Mammary epithelial cell (primary cell): ENCODE data around the gene INIP.

Experiments
- EZH2 ChIP-seq: IDR thresholded peaks from 2 replicates; pipeline ENCODE4 v1.6.1; 2012; ENCODE audit warnings: low read length, inconsistent platforms, borderline replicate concordance
- TF ChIP-seq, protein P1 (sequence below), 2 donors: IDR thresholded peaks in 1 of 2; conservative IDR thresholded peaks in 1 of 2; 2 replicates each; pipeline ENCODE4 v1.5.1; 2011 to 2012; ENCODE audit warnings: inconsistent platforms in 2 of 2, low read length in 2 of 2, mild to moderate bottlenecking in 2 of 2, control low read depth in 1 of 2, low read depth in 1 of 2; ENCODE audit not compliant: insufficient read depth in 1 of 2; ENCODE audit errors: extremely low read depth in 1 of 2

DNA sequence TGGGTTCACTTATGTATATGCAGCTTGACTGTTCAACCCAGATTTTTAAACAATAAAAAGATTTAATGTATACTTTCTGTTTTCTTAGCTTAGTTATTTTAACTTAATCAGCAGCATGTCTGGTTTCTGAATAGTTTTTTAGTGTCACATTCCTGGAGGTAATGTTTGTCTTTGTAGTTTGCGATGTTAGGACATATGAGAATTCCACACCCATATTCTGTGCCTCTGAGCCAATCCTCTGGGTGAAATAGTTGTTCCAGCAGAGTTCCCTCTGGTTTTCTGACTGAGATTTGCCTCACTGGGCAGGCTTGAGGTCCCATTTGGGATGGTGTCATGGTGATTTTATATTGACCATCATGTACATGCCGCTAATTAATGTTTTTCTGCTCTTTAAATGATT is 48.6 kb downstream of the INIP start:
- TF ChIP-seq, protein P1, sequence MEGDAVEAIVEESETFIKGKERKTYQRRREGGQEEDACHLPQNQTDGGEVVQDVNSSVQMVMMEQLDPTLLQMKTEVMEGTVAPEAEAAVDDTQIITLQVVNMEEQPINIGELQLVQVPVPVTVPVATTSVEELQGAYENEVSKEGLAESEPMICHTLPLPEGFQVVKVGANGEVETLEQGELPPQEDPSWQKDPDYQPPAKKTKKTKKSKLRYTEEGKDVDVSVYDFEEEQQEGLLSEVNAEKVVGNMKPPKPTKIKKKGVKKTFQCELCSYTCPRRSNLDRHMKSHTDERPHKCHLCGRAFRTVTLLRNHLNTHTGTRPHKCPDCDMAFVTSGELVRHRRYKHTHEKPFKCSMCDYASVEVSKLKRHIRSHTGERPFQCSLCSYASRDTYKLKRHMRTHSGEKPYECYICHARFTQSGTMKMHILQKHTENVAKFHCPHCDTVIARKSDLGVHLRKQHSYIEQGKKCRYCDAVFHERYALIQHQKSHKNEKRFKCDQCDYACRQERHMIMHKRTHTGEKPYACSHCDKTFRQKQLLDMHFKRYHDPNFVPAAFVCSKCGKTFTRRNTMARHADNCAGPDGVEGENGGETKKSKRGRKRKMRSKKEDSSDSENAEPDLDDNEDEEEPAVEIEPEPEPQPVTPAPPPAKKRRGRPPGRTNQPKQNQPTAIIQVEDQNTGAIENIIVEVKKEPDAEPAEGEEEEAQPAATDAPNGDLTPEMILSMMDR (conservative IDR thresholded peaks at IDR 0.05 in 1 of 2, IDR thresholded peaks at IDR 0.05 in 1 of 2; ENCODE audit: extremely low read depth in 1 of 2, insufficient read depth in 1 of 2, low read depth in 1 of 2, low read length in 2 of 2) = no peak
- TF ChIP-seq EZH2 = no peak
